Activated naive CD8-positive, alpha-beta T cell treated with anti-CD3 and anti-CD28 coated beads, Interleukin-2, amount 10 ng/mL, durations not matched to agents 7 days and 5 days (primary cell): ENCODE measurements around the gene CFAP65. TPM values are rescaled to one million over a fixed set of nuclear protein-coding genes. Genes with fewer than 3 reads are reported as not detected.
A peak's percentile ranks its signal among the peaks of the same experiment; 100 is the strongest.

Source experiments
- ATAC-seq: fragments of 150-1000 bp; cut with Tn5 transposase; one replicate; pipeline ENCODE4 v1.10.0; 2021; ENCODE audit warnings: low read depth, moderate library complexity
- POLR2A ChIA-PET: fragments of 350-600 bp; sonication (Branson Sonifier 250); formaldehyde crosslinking; loops from one replicate; lab custom pipeline; 2021; ENCODE audit warnings: antibody characterized with exemption; lab: Charles Lee
- DNase-seq: peaks from one replicate; pipeline ENCODE4 v3.0.0; 2021
- H3K27ac Mint-ChIP-seq: one replicate; pipeline ENCODE4 v1.8.0; 2022; ENCODE audit warnings: mild to moderate bottlenecking, mixed read lengths
- H3K27me3 Mint-ChIP-seq: one replicate; pipeline ENCODE4 v1.8.0; 2022; ENCODE audit warnings: mild to moderate bottlenecking, moderate library complexity, mixed read lengths
- H3K36me3 Mint-ChIP-seq: one replicate; pipeline ENCODE4 v1.8.0; 2021; ENCODE audit warnings: mild to moderate bottlenecking, mixed read lengths
- H3K4me1 Mint-ChIP-seq: one replicate; pipeline ENCODE4 v1.8.0; 2021; ENCODE audit warnings: mixed read lengths
- H3K4me3 Mint-ChIP-seq: one replicate; pipeline ENCODE4 v1.8.0; 2022; ENCODE audit warnings: mild to moderate bottlenecking, moderate library complexity, mixed read lengths
- H3K9me3 Mint-ChIP-seq: one replicate; pipeline ENCODE4 v1.8.0; 2021; ENCODE audit warnings: mixed read lengths
- microRNA-seq: library from miRNA; unstranded; fragments of <30 nt; microRNA quantifications from one replicate; pipeline ENCODE4 v1.2.0, GENCODE V29; 2022
- total RNA-seq, 2 experiments: library from RNA; stranded (reverse); gene quantifications; one replicate each; pipeline ENCODE4 v1.2.3, GENCODE V29; 2021

CFAP65 gene
- total RNA-seq, 2 experiments from 2014 or later, result not detected

DNA sequence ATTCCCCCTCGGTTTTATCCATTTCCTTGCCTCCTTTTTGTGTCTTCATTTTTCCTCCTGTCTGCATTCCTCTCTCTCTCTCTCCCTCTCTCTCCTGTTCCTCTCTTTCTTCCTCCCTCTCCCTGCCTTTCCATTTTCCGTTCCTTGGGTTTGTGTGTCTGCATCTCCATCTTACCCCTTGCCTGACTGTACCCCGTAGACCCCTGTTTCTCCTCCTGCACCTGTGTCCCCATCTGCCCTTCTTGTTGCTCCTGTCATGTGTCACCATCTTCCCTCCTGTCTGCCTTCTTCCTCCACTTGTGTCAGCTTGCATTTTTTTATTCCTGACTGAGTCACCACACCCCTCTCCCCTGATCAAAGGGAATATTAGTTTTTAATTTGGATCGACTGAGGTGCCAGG lies 80.1 kb downstream of the CFAP65 start:
- Mint-ChIP-seq H3K4me1 (peaks cover 5% of the 10 kb centered on the region), H3K36me3 (no peaks in the 10 kb centered on the region), H3K4me3 (peak overlapping the region; percentile 13), H3K9me3 (no peaks in the 10 kb centered on the region), H3K27me3 (peaks cover 78% of the 10 kb centered on the region), H3K27ac (peak overlapping the region; percentile 14)
- POLR2A ChIA-PET, result no interaction called here
- ATAC-seq (no peak), DNase-seq (no peak)

DNA sequence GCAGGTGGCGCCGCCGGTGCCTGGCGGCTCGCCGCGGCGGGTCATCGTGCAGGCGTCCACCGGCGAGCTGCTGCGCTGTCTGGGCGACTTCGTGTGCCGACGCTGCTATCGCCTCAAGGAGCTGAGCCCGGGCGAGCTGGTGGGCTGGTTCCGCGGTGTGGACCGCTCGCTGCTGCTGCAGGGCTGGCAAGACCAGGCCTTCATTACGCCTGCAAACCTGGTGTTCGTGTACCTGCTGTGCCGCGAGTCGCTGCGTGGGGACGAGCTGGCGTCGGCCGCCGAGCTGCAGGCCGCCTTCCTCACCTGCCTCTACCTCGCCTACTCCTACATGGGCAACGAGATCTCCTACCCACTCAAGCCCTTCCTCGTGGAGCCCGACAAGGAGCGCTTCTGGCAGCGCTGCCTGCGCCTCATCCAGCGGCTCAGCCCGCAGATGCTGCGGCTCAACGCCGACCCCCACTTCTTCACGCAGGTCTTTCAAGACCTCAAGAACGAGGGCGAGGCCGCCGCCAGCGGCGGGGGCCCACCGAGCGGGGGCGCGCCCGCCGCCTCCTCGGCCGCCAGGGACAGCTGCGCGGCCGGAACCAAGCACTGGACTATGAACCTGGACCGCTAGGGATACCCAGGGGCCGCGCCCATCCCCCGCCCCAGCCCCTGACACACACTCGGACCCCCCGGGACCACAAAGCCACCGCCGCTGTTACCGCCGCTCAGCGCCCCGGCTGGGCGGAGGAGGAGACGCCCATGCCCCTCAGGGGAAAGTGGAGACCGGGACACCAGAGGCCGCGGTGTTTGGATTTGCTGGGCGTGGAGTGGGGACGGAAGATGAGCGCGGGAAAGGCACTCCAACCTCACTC lies 80.8 kb downstream of the CFAP65 start:
- POLR2A ChIA-PET, result no interaction called here
- H3K9me3 Mint-ChIP-seq, result no peaks in the 10 kb centered on the region
- peaks cover 5% of the 10 kb centered on the region for H3K4me1 Mint-ChIP-seq
- no peak for DNase-seq
- peak overlapping the region; percentile 4 for H3K4me3 Mint-ChIP-seq
- no peak overlapping the region for H3K27ac Mint-ChIP-seq
- ATAC-seq, result no peak
- peaks cover 75% of the 10 kb centered on the region for H3K27me3 Mint-ChIP-seq
- H3K36me3 Mint-ChIP-seq, result no peaks in the 10 kb centered on the region

DNA sequence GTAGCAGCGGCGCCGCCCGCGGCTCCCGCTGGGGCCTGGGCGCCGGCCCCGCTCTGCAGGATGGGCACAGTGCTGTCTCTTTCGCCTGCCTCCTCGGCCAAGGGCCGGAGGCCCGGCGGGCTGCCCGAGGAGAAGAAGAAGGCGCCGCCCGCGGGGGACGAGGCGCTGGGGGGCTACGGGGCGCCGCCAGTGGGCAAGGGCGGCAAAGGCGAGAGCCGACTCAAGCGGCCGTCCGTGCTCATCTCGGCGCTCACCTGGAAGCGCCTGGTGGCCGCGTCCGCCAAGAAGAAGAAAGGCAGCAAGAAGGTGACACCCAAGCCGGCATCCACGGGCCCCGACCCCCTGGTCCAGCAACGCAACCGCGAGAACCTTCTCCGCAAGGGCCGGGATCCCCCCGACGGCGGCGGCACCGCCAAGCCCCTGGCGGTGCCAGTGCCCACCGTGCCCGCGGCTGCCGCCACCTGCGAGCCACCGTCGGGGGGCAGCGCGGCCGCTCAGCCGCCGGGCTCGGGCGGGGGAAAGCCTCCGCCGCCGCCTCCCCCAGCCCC lies 81.5 kb downstream of the CFAP65 start:
- Mint-ChIP-seq H3K36me3 (no peaks in the 10 kb centered on the region), H3K27me3 (peaks cover 71% of the 10 kb centered on the region), H3K27ac (no peak overlapping the region), H3K9me3 (no peaks in the 10 kb centered on the region), H3K4me1 (peaks cover 5% of the 10 kb centered on the region), H3K4me3 (no peak overlapping the region)
- no peak for DNase-seq
- ATAC-seq, result no peak
- POLR2A ChIA-PET, result no interaction called here

DNA sequence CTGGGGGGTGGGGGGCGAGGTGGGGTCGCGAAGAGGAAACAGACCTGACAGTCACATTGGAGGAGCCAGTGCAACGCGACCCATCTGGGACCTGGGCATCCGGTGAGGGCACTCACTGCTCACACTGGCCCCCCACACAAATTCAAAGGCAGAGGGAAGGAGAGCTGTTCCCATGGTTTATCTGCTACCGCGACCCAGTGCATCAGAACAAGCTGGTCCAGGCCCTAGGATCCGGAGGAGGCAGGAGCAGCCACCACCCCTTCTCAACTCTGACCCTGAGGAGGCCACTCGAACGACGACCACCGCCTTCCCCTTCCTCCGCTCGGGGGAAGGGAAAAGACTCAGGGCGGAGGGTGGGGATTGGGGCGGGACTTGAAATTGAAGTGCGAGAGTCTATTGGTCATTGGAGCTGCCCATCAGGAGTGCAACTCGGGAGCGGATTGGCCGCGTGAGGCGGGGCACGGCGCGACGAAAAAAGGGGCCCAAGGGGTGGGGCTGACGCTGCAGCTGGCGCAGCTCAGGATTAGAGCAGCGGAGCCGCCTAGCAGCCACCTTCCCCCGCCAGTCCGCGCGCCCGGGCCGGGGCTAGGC lies 82.1 kb downstream of the CFAP65 start, which contains the start of gene CDK5R2:
CDK5R2 (plus strand) TSS at position 526 of the 591 bp plus-strand sequence. CDS start 155 bp downstream, outside the sequence.
- POLR2A ChIA-PET, result no interaction called here
- Mint-ChIP-seq H3K27ac (no peak within 1 kb of the TSS), H3K4me3 (peak within 1 kb of the TSS; percentile 59), H3K27me3 (peaks cover 70% of the 10 kb centered on the region), H3K9me3 (no peaks in the 10 kb centered on the region), H3K4me1 (peaks cover 5% of the 10 kb centered on the region), H3K36me3 (no peaks in the 10 kb centered on the region)
- DNase-seq (peak; percentile 76), ATAC-seq (peak; percentile 91)

DNA sequence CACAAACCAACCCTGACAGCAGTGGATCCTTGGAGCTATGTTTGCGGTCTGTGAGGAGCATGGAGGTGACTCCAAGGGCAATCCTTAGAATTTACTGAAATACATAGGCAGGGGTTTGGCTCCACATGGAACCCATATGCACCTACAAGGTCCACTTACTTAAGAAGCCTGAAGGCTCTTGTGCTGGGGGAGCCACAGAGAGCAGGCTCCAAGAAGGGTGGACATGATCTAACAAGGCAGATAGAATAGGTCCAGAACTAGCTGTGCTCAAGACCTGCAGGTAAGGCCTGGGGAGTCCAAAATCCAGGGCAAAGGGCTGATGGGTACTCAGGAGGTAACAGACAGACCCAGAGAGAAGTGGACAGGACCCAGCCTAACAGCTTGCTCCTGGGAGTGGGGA lies 83.0 kb downstream of the CFAP65 start:
- Mint-ChIP-seq H3K27me3 (peaks cover 60% of the 10 kb centered on the region), H3K4me3 (no peak overlapping the region), H3K27ac (no peak overlapping the region), H3K9me3 (no peaks in the 10 kb centered on the region), H3K4me1 (peaks cover 5% of the 10 kb centered on the region), H3K36me3 (no peaks in the 10 kb centered on the region)
- POLR2A ChIA-PET, result no interaction called here
- ATAC-seq (no peak), DNase-seq (no peak)

DNA sequence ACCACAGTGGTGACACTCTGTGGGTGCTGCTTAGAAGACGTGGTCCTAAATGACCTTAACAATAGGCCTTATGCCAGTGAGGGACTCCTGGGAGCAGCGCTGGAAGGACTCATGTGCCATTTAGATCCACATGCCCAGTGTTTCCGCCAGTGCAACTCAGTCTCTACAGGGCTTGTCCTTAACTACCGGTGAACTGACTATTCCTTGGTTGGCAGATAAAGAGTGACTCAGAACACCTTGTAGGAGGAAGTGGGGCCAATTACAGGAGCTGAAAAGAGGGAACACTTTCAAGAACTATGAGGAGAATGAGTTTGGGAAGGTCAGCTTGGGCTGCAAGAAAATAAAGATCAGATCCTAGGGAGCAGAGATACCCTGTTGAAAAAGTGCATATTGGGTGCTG lies 83.6 kb downstream of the CFAP65 start:
- no peaks in the 10 kb centered on the region for H3K9me3 Mint-ChIP-seq
- DNase-seq (no peak), ATAC-seq (no peak)
- peaks cover 56% of the 10 kb centered on the region for H3K27me3 Mint-ChIP-seq
- H3K27ac Mint-ChIP-seq, result no peak overlapping the region
- H3K36me3 Mint-ChIP-seq, result no peaks in the 10 kb centered on the region
- POLR2A ChIA-PET, result no interaction called here
- H3K4me3 Mint-ChIP-seq, result no peak overlapping the region
- H3K4me1 Mint-ChIP-seq, result peaks cover 5% of the 10 kb centered on the region

DNA sequence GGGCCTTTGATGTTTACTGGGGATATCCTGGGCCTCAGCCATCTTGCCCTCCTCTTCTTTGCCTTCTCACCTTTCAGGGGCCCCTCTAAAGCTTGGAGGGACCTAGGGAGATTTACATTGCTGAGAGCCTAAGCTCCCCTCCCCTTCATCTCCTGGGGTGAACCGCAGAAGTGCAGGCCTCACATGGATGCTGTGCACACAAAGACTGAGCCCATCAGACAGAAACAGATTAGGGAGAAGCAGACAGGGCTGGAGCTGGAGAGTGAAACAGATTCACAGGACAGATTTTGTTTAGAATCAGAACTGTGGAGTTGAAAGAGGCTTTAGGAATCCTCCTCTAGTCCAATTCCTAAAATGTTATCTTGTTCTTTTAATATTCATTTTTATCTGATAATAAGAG lies 85.3 kb downstream of the CFAP65 start:
- POLR2A ChIA-PET, result no interaction called here
- no peak overlapping the region for H3K27ac Mint-ChIP-seq
- no peak for ATAC-seq
- DNase-seq, result no peak
- no peaks in the 10 kb centered on the region for H3K36me3 Mint-ChIP-seq
- H3K9me3 Mint-ChIP-seq, result no peaks in the 10 kb centered on the region
- H3K4me3 Mint-ChIP-seq, result no peak overlapping the region
- peaks cover 3% of the 10 kb centered on the region for H3K4me1 Mint-ChIP-seq
- peaks cover 43% of the 10 kb centered on the region for H3K27me3 Mint-ChIP-seq

DNA sequence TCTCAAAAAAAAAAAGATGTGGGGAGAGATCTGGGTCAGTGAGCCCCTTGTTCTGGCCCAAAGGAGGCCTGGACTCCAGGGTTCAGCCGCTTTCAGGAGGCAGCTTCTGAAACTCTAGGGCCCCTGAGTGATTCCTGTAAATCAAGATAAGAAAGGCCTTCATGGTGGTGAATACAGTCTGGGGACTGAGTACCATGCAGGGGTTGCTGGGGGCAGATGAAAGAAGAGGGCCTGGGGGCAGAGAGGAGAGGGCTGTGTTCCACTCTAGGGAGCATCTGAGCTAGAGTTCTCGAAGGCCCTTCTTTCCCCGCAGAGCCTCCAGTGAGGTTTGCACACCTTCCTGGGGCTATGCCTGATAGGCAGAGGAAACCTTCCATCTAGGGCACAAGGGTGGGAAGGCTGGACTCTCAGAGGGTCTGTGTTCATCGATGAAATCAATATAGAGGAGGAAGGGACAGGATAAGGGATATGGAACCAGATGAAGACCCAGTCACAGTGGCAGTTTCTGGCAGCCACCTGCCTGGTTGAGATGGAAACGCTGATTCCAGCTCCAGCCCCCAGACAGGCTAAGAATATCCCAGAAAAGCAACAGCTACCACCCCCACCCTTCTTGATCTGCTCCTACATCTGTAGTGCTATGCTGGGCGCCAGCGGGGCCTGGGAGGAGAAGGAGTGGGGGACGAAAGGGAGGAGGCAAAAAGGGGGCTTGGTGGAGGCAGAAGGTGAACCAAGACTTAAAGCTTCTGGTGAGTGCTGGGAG lies 86.6 kb downstream of the CFAP65 start:
- H3K4me3 Mint-ChIP-seq, result no peak overlapping the region
- H3K4me1 Mint-ChIP-seq, result peaks cover 2% of the 10 kb centered on the region
- ATAC-seq (no peak), DNase-seq (no peak)
- H3K27ac Mint-ChIP-seq, result no peak overlapping the region
- POLR2A ChIA-PET, result no interaction called here
- no peaks in the 10 kb centered on the region for H3K36me3 Mint-ChIP-seq
- H3K9me3 Mint-ChIP-seq, result no peaks in the 10 kb centered on the region
- peaks cover 44% of the 10 kb centered on the region for H3K27me3 Mint-ChIP-seq

DNA sequence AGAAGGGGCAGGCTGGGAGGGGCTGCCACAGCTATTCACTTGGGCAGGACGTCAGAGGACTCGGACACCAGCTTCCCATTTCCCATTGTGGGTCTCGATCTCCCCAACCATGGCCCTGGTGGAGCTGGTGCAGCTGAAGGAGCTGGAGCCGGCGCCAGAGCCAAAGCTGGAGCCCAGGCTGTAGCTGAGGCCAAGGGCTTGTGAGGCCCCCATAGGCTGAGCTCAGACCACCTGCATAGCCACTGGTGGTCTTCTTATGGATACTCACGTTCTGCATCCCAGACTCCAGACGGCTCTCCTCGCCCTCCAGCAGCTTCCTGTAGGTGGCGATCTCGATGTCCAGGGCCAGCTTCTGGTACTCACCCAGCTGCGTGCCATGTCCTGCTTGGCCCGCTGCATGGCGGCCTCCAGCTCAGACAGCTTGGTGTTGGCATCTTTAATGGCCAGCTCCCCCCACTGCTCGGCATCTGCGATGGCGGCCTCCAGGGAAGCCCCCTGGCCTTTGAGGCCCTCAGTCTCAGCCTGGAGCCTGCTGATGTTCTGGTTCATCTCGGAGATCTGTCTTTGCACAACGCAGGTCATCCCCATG lies 87.9 kb downstream of the CFAP65 start:
- no peaks in the 10 kb centered on the region for H3K4me1 Mint-ChIP-seq
- ATAC-seq (no peak), DNase-seq (no peak)
- no peak overlapping the region for H3K4me3 Mint-ChIP-seq
- no peaks in the 10 kb centered on the region for H3K9me3 Mint-ChIP-seq
- H3K27ac Mint-ChIP-seq, result no peak overlapping the region
- H3K27me3 Mint-ChIP-seq, result peaks cover 42% of the 10 kb centered on the region
- no peaks in the 10 kb centered on the region for H3K36me3 Mint-ChIP-seq
- POLR2A ChIA-PET, result interaction anchor here (0.6 kb wide), 1 partner anchor 38 kb away, joined by 3 read pairs; no protein-coding TSS in a partner anchor

Small RNA genes lying within 50 kb of the gene (microRNA-seq; reads per million reads assigned to microRNA genes)
- gene MIR3131 (not detected), gene MIR375 (2.8 reads per million)

Other genes with a start within 250 kb of the CFAP65 start
- gene PRKAG3, start 209.7 kb downstream of the CFAP65 start, total RNA-seq, result not detected
- not detected for gene WNT6, start 181.7 kb downstream of the CFAP65 start, total RNA-seq
- 1 to 10 TPM; 1.9 to 2.5 TPM for gene WNT10A, start 160.7 kb downstream of the CFAP65 start, total RNA-seq
- gene CDK5R2, start 81.8 kb downstream of the CFAP65 start, total RNA-seq, result not detected
- not detected for gene FEV, start 56.3 kb downstream of the CFAP65 start, total RNA-seq
- not detected for gene CRYBA2, start 48.1 kb downstream of the CFAP65 start, total RNA-seq
- gene IHH, start 19.4 kb upstream of the CFAP65 start, total RNA-seq, result not detected
- gene NHEJ1, start 119.3 kb upstream of the CFAP65 start, total RNA-seq, result 10 to 100 TPM; 16.7 to 17.1 TPM
- 1 to 10 TPM; 4.4 to 4.7 TPM for gene SLC23A3, start 128.5 kb upstream of the CFAP65 start, total RNA-seq
- 10 to 100 TPM; 77.3 to 77.6 TPM for gene CNPPD1, start 135.4 kb upstream of the CFAP65 start, total RNA-seq
- 100 to 1,000 TPM; 129 TPM for gene RETREG2, start 136.8 kb upstream of the CFAP65 start, total RNA-seq
- gene ZFAND2B, start 165.3 kb upstream of the CFAP65 start, total RNA-seq, result 10 to 100 TPM; 68.1 to 69.8 TPM
- 10 to 100 TPM; 13.1 to 14.3 TPM for gene ABCB6, start 177.4 kb upstream of the CFAP65 start, total RNA-seq
- 10 to 100 TPM; 56.0 to 62.1 TPM for gene ATG9A, start 188.1 kb upstream of the CFAP65 start, total RNA-seq
- 100 to 1,000 TPM; 170 to 177 TPM for gene ANKZF1, start 188.3 kb upstream of the CFAP65 start, total RNA-seq
- gene GLB1L, start 203.9 kb upstream of the CFAP65 start, total RNA-seq, result 1 to 10 TPM; 3.3 to 4.1 TPM
- gene STK16, start 204.0 kb upstream of the CFAP65 start, total RNA-seq, result 10 to 100 TPM; 34.0 to 36.0 TPM
- gene TUBA4B, start 211.7 kb upstream of the CFAP65 start, total RNA-seq, result not detected
- 100 to 1,000 TPM; 237 to 266 TPM for gene TUBA4A, start 212.4 kb upstream of the CFAP65 start, total RNA-seq
- gene DNAJB2, start 237.8 kb upstream of the CFAP65 start, total RNA-seq, result 10 to 100 TPM; 65.9 to 67.5 TPM